Inferior parietal cortex (tissue), 1 donor: ENCODE results near the gene CDKAL1.

Source experiments
- DNase-seq: peaks from one replicate; pipeline ENCODE4 v3.0.0-alpha.2; 2016; ENCODE audit errors: extremely low spot score

The CDKAL1 gene

DNA sequence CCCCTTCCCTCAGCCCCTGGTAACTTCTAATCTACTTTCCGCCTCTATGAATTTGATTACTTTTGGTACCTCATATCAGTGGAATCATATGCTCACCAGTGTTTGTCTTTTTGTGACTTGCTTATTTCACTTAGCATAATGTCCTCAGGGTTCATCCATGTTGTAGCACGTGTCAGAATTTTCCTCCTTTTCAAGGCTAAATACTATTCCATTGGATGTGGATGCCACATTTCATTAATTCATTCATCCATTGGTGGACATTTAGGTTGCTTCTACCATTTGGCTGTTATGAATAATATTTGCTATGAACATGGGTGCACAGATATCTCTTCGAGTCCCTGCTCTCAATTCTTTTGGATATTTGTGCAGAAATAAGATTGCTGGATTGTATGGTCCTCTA is 670.7 kb downstream of the CDKAL1 start:
- DNase-seq, result no peak

DNA sequence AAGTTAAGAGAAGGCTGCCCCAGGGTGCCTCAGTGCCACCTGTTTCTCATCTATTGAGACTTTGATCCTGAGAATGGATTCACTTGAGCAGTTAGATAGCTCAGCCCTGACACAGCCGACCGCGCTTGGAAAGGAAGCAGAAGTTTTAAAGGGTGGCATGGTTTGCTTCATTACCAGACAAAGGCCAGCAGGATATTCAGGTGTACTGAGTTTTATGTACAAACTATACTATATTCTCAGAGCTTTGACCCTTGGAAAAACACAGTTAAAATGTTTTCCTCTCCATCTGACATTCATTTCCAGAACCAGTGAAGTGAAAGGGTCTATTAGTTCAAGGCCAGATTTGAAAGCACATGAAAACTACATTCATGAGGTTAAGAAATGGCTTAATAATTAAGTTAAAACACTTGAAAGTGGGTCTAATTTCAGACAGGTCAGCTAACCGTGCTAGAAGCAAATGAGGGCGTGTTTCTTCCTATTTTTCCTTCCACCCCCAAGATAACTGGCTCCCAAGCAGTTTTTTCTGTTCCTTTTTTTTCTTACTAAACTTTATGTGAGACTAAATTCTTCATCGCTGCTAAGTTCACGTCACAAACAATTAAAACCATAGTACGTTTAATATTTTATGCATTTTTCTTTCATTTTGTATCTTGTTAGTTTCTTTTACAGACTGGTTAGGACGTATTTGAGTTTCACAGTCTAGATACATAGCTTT is 674.0 kb downstream of the CDKAL1 start:
- DNase-seq, result no peak

DNA sequence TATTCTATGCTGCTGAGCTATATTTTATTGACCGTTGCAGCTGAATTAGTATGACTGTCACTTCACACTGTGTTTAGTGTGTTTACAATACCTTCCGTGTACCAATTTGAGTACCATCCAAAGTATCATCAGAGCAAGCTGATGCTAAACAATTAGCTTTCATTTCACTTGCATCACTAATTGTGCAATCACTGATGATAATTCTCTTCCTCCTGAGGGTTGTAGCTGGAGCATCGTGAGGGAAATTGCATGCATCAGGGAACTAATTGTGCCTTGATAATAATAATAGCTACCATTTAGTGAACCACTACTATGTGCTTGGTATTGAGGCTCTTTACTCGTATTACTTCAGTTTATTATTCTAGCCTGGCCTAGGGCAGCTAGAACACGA is 674.5 kb downstream of the CDKAL1 start:
- DNase-seq, result no peak

DNA sequence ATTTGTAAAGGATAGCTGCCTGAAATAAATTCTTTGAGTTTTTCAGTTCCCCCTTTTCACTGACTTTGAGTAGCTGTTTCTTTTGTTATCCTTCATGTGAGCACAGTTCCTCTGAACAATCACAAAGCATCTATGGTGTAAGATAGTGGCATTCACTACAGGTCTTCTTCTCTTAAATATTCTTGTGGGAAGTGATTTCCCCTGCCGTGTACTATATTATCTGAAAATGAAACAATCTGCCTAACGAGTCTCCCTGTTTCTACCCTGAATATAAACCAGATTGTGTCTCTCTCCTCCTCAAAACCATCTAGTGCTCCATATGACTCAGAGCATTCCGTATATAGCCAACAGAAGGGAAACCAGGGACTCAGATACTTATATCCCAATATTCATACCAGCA is 679.2 kb downstream of the CDKAL1 start:
- DNase-seq, result no peak

DNA sequence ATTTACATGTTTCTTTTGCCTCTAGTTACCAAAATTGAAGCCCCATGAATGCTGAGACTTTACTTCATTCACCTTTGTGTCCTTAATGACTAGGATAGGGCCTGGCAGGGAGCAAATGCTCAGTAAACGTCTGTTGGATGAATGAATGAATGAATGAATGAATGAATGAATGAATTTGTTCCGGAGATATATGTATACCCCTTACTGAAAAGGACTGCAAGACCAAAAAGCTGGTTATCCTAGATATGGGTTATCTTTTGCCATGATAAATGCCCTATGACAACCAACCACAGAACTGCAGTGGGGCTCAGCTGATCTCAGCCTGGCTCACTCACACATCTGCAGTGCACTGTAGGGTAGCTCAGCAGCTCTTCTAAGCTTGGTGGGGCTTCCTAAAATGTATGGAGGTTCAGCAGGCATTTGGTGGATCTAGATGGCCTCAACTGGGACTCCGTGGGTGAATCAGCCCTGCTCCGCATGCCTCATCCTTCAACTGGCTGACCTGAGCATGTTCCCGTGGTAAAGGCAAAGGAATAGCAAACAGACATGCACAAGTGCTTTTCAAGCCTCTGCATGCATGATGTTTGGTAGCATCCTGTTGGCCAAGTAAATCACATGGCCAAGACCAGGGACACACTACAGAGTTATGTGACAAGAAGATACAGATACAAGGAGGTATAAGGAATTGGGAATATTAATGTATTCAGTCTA is 680.6 kb downstream of the CDKAL1 start:
- DNase-seq, result no peak

DNA sequence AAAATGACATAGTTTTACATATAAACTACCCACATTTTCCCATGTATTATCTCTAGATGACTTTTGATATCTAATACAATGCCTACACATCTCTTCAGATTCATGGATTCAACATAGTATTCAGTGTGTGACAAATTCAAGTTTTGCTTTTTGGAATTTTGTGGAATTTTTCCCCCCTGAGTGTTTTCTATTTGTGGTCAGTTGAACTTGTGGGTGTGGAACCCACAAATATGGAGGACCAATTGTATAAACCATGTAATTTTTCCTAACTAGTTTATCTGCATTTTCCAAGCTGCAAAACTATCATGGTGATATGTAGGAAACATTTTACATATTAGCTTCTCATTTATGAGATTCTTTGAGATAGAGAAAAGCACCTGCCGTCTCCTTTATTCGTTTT is 685.0 kb downstream of the CDKAL1 start:
- no peak for DNase-seq

DNA sequence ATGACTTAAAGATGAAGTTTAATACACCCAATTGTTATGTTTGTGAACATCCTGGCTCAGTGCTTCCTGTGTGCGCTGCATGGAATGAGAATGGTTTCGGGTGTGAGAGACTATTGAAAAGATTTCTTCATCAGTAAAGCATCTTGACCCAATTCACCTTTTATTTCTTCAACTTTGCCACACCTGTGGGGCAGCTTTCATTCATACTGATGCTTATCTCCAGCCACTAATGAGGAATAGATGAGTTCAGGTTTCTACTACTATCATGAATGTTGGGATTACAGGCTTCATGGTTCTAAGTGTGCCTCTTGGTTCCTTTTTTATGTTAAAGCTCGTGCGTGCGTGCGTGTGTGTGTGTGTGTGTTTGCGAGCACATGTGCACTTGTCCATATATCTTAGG is 685.6 kb downstream of the CDKAL1 start:
- DNase-seq, result no peak

DNA sequence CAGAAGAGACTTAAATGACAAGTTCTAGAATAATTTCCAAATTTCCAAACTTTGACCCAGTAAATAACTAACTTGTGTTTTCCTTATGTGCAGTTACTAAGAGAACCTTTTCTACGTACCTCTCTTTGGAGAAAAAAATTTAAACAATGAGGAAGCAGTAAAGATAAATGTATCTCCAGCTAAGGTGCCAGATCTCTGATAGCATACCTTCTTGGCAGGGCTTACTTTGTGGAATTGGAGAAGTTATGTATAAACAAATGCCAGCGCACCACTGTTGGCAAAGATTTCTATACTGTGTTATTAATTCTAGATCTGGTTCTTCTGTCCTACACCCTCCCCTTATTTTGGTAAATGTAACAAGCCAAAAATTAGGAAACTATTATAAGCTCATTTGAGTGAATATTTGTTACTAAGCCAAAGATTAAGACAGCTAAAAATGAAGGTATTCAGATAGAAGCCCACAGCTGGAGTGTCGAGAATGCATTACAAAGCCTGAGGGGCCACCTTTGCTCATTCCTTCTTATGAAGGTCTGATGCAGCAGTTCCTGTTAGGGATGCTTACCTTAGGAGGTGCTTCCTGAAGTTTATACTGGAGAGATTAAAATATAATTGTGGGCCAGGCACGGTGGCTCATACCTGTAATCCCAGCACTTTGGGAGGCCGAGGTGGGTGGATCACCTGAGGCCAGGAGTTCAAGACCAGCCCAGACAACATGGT is 686.2 kb downstream of the CDKAL1 start:
- no peak for DNase-seq

DNA sequence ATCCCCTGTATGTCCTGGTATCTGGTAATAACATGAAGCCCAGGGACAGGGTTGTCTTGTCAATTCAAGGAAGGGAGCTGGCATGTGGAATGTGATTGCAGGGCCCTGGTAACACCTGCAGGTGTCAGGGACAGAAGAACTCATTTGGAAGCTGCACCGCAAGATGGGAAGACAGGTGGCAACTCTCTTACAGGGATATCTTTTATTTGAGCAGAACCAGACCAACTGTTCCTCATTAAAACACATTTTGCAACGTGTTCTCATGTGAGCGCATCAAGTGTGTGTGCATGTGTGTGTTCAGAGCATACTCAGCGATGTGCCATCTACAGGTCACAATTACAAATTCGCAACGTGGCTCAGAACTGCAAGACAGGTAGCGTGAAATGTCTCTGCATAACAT is 688.4 kb downstream of the CDKAL1 start:
- DNase-seq, result no peak

DNA sequence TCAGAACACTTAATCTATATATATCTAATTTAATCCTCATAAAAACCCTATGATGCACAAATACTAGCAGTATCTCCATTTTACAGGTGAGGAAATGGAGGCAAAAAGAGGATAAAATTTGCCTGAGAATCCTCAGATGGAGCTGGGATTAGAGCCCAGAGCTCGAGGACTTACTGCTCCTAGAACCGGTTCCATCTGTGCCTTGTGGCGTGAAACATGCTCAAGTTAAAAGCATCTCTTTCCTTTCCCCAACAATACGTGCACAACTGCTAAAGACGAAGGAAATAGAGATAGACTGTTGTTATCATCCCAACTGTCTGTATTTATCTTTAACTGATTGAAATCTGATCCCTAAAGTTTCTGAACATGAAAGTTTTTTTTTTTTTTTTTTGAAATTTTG is 691.7 kb downstream of the CDKAL1 start:
- no peak for DNase-seq

DNA sequence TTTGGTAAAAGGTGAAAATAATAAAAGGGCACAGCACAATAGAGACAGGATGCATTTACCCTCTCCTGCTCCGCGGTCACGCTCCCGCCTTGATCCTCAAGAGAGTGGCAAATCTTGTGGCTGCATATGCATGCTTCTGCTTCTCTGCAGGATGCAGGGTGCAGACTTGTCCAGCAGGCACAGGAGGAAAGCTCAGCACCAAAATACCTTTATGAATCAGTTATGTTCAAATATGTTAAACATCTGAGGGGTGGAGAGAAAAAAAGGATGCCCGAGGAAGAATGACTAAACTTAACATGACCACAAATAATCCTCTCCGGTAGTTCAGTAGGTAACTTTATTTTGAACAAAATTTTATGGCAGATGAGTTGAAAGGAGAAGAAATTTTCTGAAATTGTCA is 693.2 kb downstream of the CDKAL1 start:
- DNase-seq, result no peak

DNA sequence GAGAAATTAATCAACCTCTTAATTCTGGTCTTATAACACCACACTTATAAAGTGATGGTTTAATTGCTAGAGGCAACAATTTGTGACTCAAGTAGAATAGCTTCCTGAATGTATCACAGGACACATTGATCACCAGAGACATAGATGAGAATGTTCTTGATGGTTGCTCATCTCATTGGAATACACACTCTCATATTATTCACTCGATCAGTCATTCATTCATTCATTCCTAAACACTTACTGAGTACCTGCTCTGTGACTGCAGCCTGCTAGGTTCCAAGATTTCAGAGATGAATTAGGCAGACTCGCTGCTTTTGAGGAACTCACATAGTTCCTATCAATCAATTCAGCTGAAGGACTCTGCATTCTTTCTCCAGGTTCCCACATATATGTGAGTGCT is 694.2 kb downstream of the CDKAL1 start:
- no peak for DNase-seq

DNA sequence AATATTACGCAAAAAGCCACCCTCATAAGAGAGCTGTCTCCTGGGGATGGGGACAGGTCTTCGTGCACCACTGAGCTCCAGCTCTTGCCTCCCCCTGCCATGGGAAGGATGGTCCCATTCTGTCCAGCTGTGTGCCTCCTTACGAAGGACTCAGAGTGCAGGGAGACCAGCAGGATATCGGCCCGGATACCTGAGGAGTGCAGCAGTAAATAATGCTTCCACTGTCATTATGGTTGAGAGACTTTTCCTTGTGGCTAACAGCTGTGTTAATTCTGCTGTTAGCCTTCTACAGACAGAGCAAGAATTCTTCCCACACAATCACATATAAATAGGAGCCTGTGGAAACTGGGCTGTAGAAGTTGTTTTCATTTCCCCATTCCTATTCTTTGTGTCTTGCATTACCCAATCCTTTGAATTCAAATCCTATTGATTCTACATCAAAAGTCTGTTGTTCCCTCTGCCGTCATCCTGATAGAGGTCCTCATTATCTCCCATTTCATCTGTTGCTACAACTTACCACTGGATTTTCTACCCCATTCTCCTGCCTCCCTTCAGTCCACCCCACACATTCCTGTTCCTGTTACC is 694.7 kb downstream of the CDKAL1 start:
- no peak for DNase-seq

DNA sequence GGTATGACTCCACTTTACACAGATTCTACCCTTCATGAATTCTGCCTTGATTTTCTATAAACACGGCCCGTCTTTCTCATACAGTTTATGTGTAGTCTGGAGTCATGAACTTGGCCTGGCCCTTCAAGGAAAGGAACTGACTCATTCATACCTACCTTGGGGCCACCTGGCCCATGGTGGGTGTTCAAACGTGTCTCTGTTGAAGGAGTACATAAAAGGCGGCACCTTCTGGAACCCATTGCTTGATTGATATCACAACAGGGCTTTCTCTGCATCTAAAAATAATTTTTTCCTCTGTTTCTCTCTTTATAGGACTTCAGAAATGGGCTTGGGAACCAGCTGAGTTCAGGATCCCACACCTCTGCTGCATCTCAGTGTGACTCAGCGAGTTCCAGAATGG is 696.3 kb downstream of the CDKAL1 start:
- DNase-seq, result no peak

DNA sequence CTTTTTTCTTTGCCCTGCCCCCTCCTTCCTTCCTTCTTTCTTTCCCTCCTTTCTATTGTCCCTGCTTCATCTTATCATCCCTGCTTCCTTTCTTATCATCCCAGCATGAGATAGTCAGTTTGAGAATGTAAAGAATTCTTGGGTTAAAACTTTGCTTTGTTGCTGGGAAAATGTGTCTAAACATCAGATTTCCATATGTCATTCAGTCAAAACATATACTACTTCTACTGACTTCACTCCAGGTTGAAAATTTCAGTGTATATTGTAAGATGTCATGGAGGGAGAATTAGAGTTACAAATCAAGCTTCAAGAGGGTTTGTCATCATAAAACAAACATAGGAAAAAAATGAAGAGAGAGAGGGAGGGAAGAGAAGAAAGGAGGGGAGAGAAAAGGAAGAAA is 700.9 kb downstream of the CDKAL1 start:
- no peak for DNase-seq

DNA sequence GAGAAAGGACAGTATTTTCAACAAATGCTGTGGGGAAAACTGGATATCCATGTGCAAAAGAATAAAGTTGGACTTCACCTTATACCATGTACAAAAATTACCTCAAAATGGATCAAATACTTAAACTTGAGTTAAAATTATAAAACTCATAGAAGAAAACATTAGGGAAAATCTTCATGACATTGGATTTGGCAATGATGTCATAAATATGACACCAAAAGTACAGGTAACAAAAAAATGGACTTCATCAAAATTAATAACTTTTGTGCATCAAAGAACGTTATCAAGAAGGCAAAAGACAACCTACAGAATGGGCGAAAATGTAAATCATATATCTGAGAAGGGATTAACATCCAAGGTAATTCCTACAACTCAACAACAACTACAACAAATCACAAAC is 704.0 kb downstream of the CDKAL1 start:
- DNase-seq, result no peak

DNA sequence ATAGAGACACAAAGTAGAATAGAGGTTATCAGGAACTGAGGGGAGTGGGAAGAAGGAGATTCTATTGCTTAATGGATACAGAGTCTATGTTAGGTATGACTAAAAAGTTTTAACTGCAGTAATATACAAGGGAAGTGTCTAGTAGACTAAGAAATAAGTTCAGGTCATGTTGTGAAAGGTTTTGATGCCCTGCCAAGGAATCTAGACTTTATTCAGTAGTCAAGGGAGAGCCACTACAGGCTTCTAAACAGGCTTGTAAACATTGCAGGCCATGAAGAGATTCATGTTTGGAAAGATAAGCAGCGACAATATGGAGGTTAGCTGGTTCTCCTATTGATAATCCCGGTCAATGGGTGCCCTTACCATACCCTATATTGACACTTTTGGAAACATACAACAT is 706.5 kb downstream of the CDKAL1 start:
- no peak for DNase-seq

DNA sequence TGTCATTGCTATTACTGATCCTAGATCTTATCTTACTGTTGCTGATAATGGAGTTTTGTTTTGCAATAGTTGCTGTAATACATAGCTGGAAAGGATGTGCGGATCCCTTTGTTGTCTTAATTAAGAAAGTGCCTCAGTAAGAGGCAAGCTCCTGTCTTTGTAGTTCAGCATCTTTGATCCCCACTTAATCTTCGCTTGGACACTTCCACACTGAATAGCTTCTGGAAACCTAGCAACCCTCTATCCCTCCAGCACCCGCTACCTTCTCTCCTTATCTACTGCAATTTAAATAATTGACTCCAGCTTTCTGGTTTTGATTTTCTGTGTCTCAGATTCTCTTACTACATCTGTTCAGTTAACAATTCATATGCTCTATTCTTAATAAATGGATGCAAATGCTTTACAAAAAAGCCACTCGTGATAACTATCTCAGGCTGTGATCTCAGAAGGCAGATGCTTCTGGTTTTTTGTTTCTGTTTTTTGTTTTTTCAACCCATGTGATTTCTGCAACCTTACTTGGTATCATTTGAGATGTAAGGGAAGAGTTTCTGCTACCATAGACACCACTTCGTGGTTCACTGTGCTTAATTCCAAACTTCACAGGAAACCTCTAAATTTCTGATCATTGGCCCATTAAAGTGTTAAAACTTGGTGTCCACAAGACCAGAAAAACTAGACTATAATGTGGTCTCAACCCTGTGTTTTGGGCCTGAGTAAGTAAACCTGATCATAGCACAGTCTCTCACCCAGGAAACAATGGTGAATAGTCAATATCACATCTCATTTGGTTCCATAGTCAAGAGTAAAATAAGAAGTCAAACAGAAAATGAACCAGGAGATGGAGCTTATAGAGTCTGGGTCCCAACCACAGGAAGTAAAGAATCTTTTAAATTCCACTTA is 707.2 kb downstream of the CDKAL1 start:
- DNase-seq, result no peak

DNA sequence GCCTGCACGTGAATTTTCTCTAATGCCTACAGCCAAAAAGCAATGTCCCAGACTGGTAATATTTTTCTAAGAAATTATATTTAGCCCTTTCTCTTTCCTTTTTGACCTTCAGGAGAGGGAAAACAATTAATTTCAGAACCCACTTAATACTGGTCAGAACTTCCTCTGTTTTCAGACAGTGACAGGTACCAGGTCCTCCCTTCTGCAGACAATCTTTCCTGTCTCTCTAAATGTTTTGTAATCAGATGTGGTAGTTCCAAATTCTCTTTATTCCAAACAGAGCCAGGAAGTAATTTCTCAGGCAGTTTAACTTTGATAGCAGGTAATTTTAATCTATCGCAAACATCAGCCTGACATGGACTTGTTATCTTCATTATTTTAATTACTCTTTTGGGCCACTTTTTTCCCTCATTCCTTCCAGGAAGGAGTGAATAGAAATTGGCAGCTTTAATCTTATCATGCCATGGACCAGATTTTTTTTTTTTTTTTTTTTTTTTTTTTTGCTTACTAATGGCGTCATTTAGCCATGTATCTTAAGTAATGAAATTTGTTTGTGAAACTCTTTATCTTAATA is 710.7 kb downstream of the CDKAL1 start:
- DNase-seq, result no peak

DNA sequence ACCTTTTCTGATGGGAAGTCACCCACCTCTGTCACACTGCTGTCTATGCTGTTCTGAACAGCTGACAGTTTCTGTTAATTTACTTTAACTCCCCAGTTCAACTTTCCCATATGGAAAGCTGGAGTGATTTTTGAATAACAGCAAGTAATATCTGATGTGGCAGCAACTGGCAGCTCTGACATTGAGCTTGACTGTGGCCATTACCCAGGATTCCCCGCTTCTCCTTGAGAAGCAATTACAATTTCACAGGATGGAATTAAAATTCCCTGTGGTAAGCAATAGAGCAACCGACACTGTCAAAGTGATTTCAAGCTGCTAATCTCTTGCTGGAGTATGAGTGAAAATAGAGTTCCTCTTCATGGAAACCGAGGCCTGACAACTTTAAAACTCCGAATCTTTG is 711.2 kb downstream of the CDKAL1 start:
- DNase-seq, result no peak

DNA sequence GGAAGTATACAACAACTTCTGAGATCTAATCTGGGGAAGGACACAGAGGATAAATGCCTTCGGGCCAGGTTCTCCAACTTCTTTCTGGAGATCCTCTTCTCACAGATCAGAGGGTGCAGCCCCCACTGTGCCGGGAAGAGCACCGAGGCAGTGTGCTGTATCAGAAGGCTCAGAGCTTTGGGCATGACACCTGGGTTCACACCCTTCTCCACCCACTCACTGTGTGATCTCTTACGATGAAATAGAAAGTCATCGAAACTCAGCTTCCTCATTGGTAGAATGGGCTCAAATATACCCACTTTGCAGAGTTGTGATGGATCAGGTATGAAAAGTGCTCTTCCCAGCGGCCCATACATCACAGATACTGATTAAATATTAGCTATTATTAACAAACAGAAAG is 711.8 kb downstream of the CDKAL1 start:
- no peak for DNase-seq
